PC-3 (cell line): ENCODE measurements around the gene NAB1.

ENCODE experiments used
- CTCF ChIP-seq: fragments of 300-600 bp; sonication (generic); conservative IDR thresholded peaks from 2 replicates; pipeline ENCODE4 v1.5.1; 2017; ENCODE audit warnings: antibody characterized with exemption, low read depth, mild to moderate bottlenecking, low read length
- EZH2 ChIP-seq: fragments of 300-600 bp; sonication (generic); IDR thresholded peaks from one replicate; pipeline ENCODE4 v1.6.1; 2017; ENCODE audit warnings: antibody characterized with exemption, mild to moderate bottlenecking, low read length; ENCODE audit not compliant: unreplicated experiment

GRCh38 chr2:190693533-190694232 is 44.8 kb downstream of the NAB1 start:
- no peak for TF ChIP-seq CTCF
- TF ChIP-seq EZH2 = no peak
